Measurements from ENCODE around the gene ANKRD11. TPM values are rescaled to one million over a fixed set of nuclear protein-coding genes. Genes with fewer than 3 reads are reported as not detected.
"Not testable (repeated sequence)": the region's sequence is repeated elsewhere in the genome, so short reads cannot be mapped to it uniquely, and the experiment has no call there.

Gene ANKRD11
- polyA plus RNA-seq, 6 donors from 2014 or later, result 0.78 to 24.8 (median 10.1) TPM

- Mint-ChIP-seq H3K4me3 (peak overlapping the region in 4 of 8 donors; percentile 26 to 78 (median 46)), H3K27ac (peak overlapping the region in 2 of 6 donors; percentile 66 to 90)
- not testable (repeated sequence) for H3K36me3 Mint-ChIP-seq
Observed at GRCh38 chr16:89382555-89382954, 107.8 kb downstream of the ANKRD11 start.

GRCh38 chr16:89381788-89382187 lies 108.6 kb downstream of the ANKRD11 start:
- ATAC-seq (ENCODE audit: low read depth in 2 of 2) (no peak), DNase-seq (no peak)
- H3K4me1 Mint-ChIP-seq, result peaks cover 68 to 97% (median 90%) of the 10 kb centered on the region in 3 donors
- H3K4me3 Mint-ChIP-seq, result peak overlapping the region in 4 of 8 donors; percentile 29 to 86 (median 60)
- H3K9me3 Mint-ChIP-seq, result no peaks in the 10 kb centered on the region
- H3K27me3 Mint-ChIP-seq, result no peaks in the 10 kb centered on the region
- H3K36me3 Mint-ChIP-seq, result peaks cover 4 to 5% of the 10 kb centered on the region in 2 donors
- peak overlapping the region in 2 of 6 donors; percentile 47 to 56 for H3K27ac Mint-ChIP-seq

More at GRCh38 chr16:89382555-89382954, 107.8 kb downstream of the ANKRD11 start:
- not testable (repeated sequence) for H3K9me3 Mint-ChIP-seq; H3K27me3 Mint-ChIP-seq; ATAC-seq (ENCODE audit: low read depth in 2 of 2); DNase-seq
- peaks cover 67 to 97% (median 90%) of the 10 kb centered on the region in 3 donors for H3K4me1 Mint-ChIP-seq

- DNase-seq, result no peak
- peaks cover 4 to 6% of the 10 kb centered on the region in 2 donors for H3K36me3 Mint-ChIP-seq
- H3K4me3 Mint-ChIP-seq, result peak overlapping the region in 2 of 8 donors; percentile 39 to 73
- H3K4me1 Mint-ChIP-seq, result peaks cover 67 to 97% (median 87%) of the 10 kb centered on the region in 3 donors
- H3K27me3 Mint-ChIP-seq, result no peaks in the 10 kb centered on the region
- ATAC-seq (ENCODE audit: low read depth in 2 of 2), result no peak
- H3K27ac Mint-ChIP-seq, result peak overlapping the region in 1 of 6 donors; percentile 57
- peaks cover 0 to 8% (median 0%) of the 10 kb centered on the region in 7 donors for H3K9me3 Mint-ChIP-seq
Observed at GRCh38 chr16:89380681-89381080, 109.7 kb downstream of the ANKRD11 start.

- peaks cover 68 to 97% (median 88%) of the 10 kb centered on the region in 3 donors for H3K4me1 Mint-ChIP-seq
- H3K27ac Mint-ChIP-seq, result peak overlapping the region in 4 of 6 donors; percentile 16 to 84 (median 53)
- H3K9me3 Mint-ChIP-seq, result peaks cover 0 to 8% (median 0%) of the 10 kb centered on the region in 7 donors
- ATAC-seq (ENCODE audit: low read depth in 2 of 2) (no peak), DNase-seq (no peak)
- peaks cover 4 to 6% of the 10 kb centered on the region in 2 donors for H3K36me3 Mint-ChIP-seq
- H3K27me3 Mint-ChIP-seq, result no peaks in the 10 kb centered on the region
- peak overlapping the region in 7 of 8 donors; percentile 16 to 75 (median 52) for H3K4me3 Mint-ChIP-seq
Observed at GRCh38 chr16:89378947-89379771, 111.2 kb downstream of the ANKRD11 start.

- H3K36me3 Mint-ChIP-seq, result peaks cover 4 to 6% of the 10 kb centered on the region in 2 donors
- DNase-seq (no peak), ATAC-seq (ENCODE audit: low read depth in 2 of 2) (no peak)
- peak overlapping the region in 4 of 6 donors; percentile 34 to 91 (median 76) for H3K27ac Mint-ChIP-seq
- no peaks in the 10 kb centered on the region for H3K27me3 Mint-ChIP-seq
- H3K4me1 Mint-ChIP-seq, result peaks cover 64 to 95% (median 84%) of the 10 kb centered on the region in 3 donors
- H3K9me3 Mint-ChIP-seq, result peaks cover 0 to 8% (median 0%) of the 10 kb centered on the region in 7 donors
- H3K4me3 Mint-ChIP-seq, result peak overlapping the region in 3 of 8 donors; percentile 3 to 40 (median 14)
Observed at GRCh38 chr16:89377453-89377848, 112.9 kb downstream of the ANKRD11 start.

GRCh38 chr16:89376812-89377452 lies 113.4 kb downstream of the ANKRD11 start:
- Mint-ChIP-seq H3K9me3 (peaks cover 0 to 8% (median 0%) of the 10 kb centered on the region in 7 donors), H3K4me1 (peaks cover 61 to 92% (median 81%) of the 10 kb centered on the region in 3 donors), H3K27me3 (no peaks in the 10 kb centered on the region), H3K36me3 (peaks cover 4 to 6% of the 10 kb centered on the region in 2 donors), H3K4me3 (peak overlapping the region in 4 of 8 donors; percentile 3 to 46 (median 10)), H3K27ac (peak overlapping the region in 5 of 6 donors; percentile 4 to 91 (median 71))
- no peak for DNase-seq
- ATAC-seq (ENCODE audit: low read depth in 2 of 2), result no peak

GRCh38 chr16:89375686-89376085 lies 114.7 kb downstream of the ANKRD11 start:
- Mint-ChIP-seq H3K4me1 (peaks cover 59 to 92% (median 80%) of the 10 kb centered on the region in 3 donors), H3K4me3 (peak overlapping the region in 6 of 8 donors; percentile 24 to 89 (median 70)), H3K27ac (peak overlapping the region; percentile 85 to 99 (median 92)), H3K36me3 (peaks cover 4 to 6% of the 10 kb centered on the region in 2 donors), H3K27me3 (no peaks in the 10 kb centered on the region), H3K9me3 (peaks cover 0 to 8% (median 0%) of the 10 kb centered on the region in 7 donors)
- DNase-seq (no peak), ATAC-seq (ENCODE audit: low read depth in 2 of 2) (no peak)

GRCh38 chr16:89375021-89375420 lies 115.3 kb downstream of the ANKRD11 start:
- DNase-seq (peak; percentile 79), ATAC-seq (ENCODE audit: low read depth in 2 of 2) (peak; percentile 97 to 98)
- Mint-ChIP-seq H3K36me3 (peaks cover 4 to 6% of the 10 kb centered on the region in 2 donors), H3K27ac (peak overlapping the region; percentile 85 to 99 (median 94)), H3K9me3 (peaks cover 0 to 8% (median 0%) of the 10 kb centered on the region in 7 donors), H3K27me3 (no peaks in the 10 kb centered on the region), H3K4me3 (peak overlapping the region; percentile 7 to 91 (median 80)), H3K4me1 (peaks cover 59 to 92% (median 80%) of the 10 kb centered on the region in 3 donors)

GRCh38 chr16:89374393-89374960 lies 115.9 kb downstream of the ANKRD11 start:
- H3K27ac Mint-ChIP-seq, result peak overlapping the region; percentile 85 to 99 (median 94)
- H3K9me3 Mint-ChIP-seq, result peaks cover 0 to 8% (median 0%) of the 10 kb centered on the region in 7 donors
- peak; percentile 31 to 44 for ATAC-seq (ENCODE audit: low read depth in 2 of 2)
- H3K36me3 Mint-ChIP-seq, result peaks cover 4 to 6% of the 10 kb centered on the region in 2 donors
- H3K27me3 Mint-ChIP-seq, result no peaks in the 10 kb centered on the region
- peak; percentile 36 for DNase-seq
- peaks cover 60 to 92% (median 80%) of the 10 kb centered on the region in 3 donors for H3K4me1 Mint-ChIP-seq
- H3K4me3 Mint-ChIP-seq, result peak overlapping the region; percentile 6 to 91 (median 80)

GRCh38 chr16:89373355-89374110 lies 116.8 kb downstream of the ANKRD11 start:
- ATAC-seq (ENCODE audit: low read depth in 2 of 2) (no peak), DNase-seq (no peak)
- Mint-ChIP-seq H3K27ac (peak overlapping the region in 5 of 6 donors; percentile 52 to 91 (median 74)), H3K4me1 (peaks cover 66 to 92% (median 80%) of the 10 kb centered on the region in 3 donors), H3K9me3 (peaks cover 0 to 8% (median 0%) of the 10 kb centered on the region in 7 donors), H3K36me3 (peaks cover 4 to 6% of the 10 kb centered on the region in 2 donors), H3K4me3 (peak overlapping the region in 4 of 8 donors; percentile 8 to 29 (median 20)), H3K27me3 (no peaks in the 10 kb centered on the region)

GRCh38 chr16:89371968-89372634 lies 118.3 kb downstream of the ANKRD11 start:
- Mint-ChIP-seq H3K27me3 (no peaks in the 10 kb centered on the region), H3K4me3 (no peak overlapping the region), H3K36me3 (peaks cover 2 to 4% of the 10 kb centered on the region in 2 donors), H3K27ac (peak overlapping the region in 3 of 6 donors; percentile 14 to 78 (median 61)), H3K4me1 (peaks cover 69 to 92% (median 80%) of the 10 kb centered on the region in 3 donors), H3K9me3 (peaks cover 0 to 8% (median 0%) of the 10 kb centered on the region in 7 donors)
- DNase-seq (no peak), ATAC-seq (ENCODE audit: low read depth in 2 of 2) (no peak)

- DNase-seq, result no peak
- Mint-ChIP-seq H3K27ac (peak overlapping the region in 4 of 6 donors; percentile 54 to 88 (median 70)), H3K4me1 (peaks cover 71 to 92% (median 84%) of the 10 kb centered on the region in 3 donors), H3K9me3 (peaks cover 0 to 6% (median 0%) of the 10 kb centered on the region in 7 donors), H3K4me3 (peak overlapping the region in 1 of 8 donors; percentile 12), H3K27me3 (no peaks in the 10 kb centered on the region), H3K36me3 (no peaks in the 10 kb centered on the region)
- no peak for ATAC-seq (ENCODE audit: low read depth in 2 of 2)
Observed at GRCh38 chr16:89371386-89371785, 119.0 kb downstream of the ANKRD11 start.
